Measurements from ENCODE around the gene GGN.
"Not testable (repeated sequence)": the region's sequence is repeated elsewhere in the genome, so short reads cannot be mapped to it uniquely, and the experiment has no call there.

Gene GGN

GRCh38 chr19:38421856-38422255 lies 34.0 kb upstream of the GGN start:
- no peak for FAIRE-seq
- no peak for TF ChIP-seq POLR2A (IDR thresholded peaks at IDR 0.05; ENCODE audit: low read depth, low read length)
- DNase-seq (ENCODE audit: insufficient read length, low spot score): no peak

GRCh38 chr19:38420935-38421334 lies 33.1 kb upstream of the GGN start:
- DNase-seq (ENCODE audit: insufficient read length, low spot score): no peak
- no peak for TF ChIP-seq POLR2A (IDR thresholded peaks at IDR 0.05; ENCODE audit: low read depth, low read length)
- no peak for FAIRE-seq

- DNase-seq (ENCODE audit: insufficient read length, low spot score) (no peak), FAIRE-seq (no peak)
- TF ChIP-seq POLR2A (IDR thresholded peaks at IDR 0.05; ENCODE audit: low read depth, low read length): no peak
Measured at GRCh38 chr19:38417544-38418506, 30.0 kb upstream of the GGN start.

GRCh38 chr19:38417146-38417543 lies 29.3 kb upstream of the GGN start:
- TF ChIP-seq POLR2A (IDR thresholded peaks at IDR 0.05; ENCODE audit: low read depth, low read length): no peak
- FAIRE-seq (no peak), DNase-seq (ENCODE audit: insufficient read length, low spot score) (no peak)

- FAIRE-seq (no peak), DNase-seq (ENCODE audit: insufficient read length, low spot score) (no peak)
- TF ChIP-seq POLR2A (IDR thresholded peaks at IDR 0.05; ENCODE audit: low read depth, low read length): no peak
Measured at GRCh38 chr19:38413416-38413815, 25.6 kb upstream of the GGN start.

GRCh38 chr19:38412961-38413360 lies 25.1 kb upstream of the GGN start:
- FAIRE-seq (no peak), DNase-seq (ENCODE audit: insufficient read length, low spot score) (no peak)
- TF ChIP-seq POLR2A (IDR thresholded peaks at IDR 0.05; ENCODE audit: low read depth, low read length): no peak

- TF ChIP-seq POLR2A (IDR thresholded peaks at IDR 0.05; ENCODE audit: low read depth, low read length): no peak
- DNase-seq (ENCODE audit: insufficient read length, low spot score) (no peak), FAIRE-seq (no peak)
Measured at GRCh38 chr19:38412491-38412890, 24.7 kb upstream of the GGN start.

GRCh38 chr19:38411898-38412297 lies 24.1 kb upstream of the GGN start:
- FAIRE-seq; DNase-seq (ENCODE audit: insufficient read length, low spot score): not testable (repeated sequence)

- DNase-seq (ENCODE audit: insufficient read length, low spot score): no peak
- FAIRE-seq: no peak
- TF ChIP-seq POLR2A (IDR thresholded peaks at IDR 0.05; ENCODE audit: low read depth, low read length): no peak
Measured at GRCh38 chr19:38411041-38411712, 23.3 kb upstream of the GGN start.

GRCh38 chr19:38410407-38410806 lies 22.6 kb upstream of the GGN start:
- not testable (repeated sequence) for DNase-seq (ENCODE audit: insufficient read length, low spot score); FAIRE-seq

- DNase-seq (ENCODE audit: insufficient read length, low spot score): no peak
- no peak for FAIRE-seq
- TF ChIP-seq POLR2A (IDR thresholded peaks at IDR 0.05; ENCODE audit: low read depth, low read length): no peak
Measured at GRCh38 chr19:38409631-38410133, 21.8 kb upstream of the GGN start.

- FAIRE-seq: no peak
- no peak for TF ChIP-seq POLR2A (IDR thresholded peaks at IDR 0.05; ENCODE audit: low read depth, low read length)
- no peak for DNase-seq (ENCODE audit: insufficient read length, low spot score)
Measured at GRCh38 chr19:38405276-38405675, 17.4 kb upstream of the GGN start.

- TF ChIP-seq POLR2A (IDR thresholded peaks at IDR 0.05; ENCODE audit: low read depth, low read length): no peak
- DNase-seq (ENCODE audit: insufficient read length, low spot score) (no peak), FAIRE-seq (no peak)
Measured at GRCh38 chr19:38404858-38405257, 17.0 kb upstream of the GGN start.

GRCh38 chr19:38402967-38403674 lies 15.3 kb upstream of the GGN start, which contains the start of gene FAM98C:
FAM98C (plus strand) TSS chr19:38403093; CDS start chr19:38403154, 61 bp downstream.
- peak; percentile 100 for DNase-seq (ENCODE audit: insufficient read length, low spot score)
- TF ChIP-seq POLR2A (IDR thresholded peaks at IDR 0.05; ENCODE audit: low read depth, low read length): peak; percentile 51; the same call in 1 of the 2 replicates
- no peak for FAIRE-seq

Data from H54 (cell line).